ENCODE results near the gene SEZ6L.

SEZ6L gene

GRCh38 chr22:26302726-26303125 lies 133.5 kb downstream of the SEZ6L start:
- DNase-seq, result no peak

- no peak for DNase-seq
These were observed 134.2 kb downstream of the SEZ6L start for GRCh38 chr22:26303475-26303874.

- no peak for DNase-seq
These were observed 135.5 kb downstream of the SEZ6L start for GRCh38 chr22:26304730-26305129.

GRCh38 chr22:26308467-26308866 lies 139.2 kb downstream of the SEZ6L start:
- no peak for DNase-seq

- no peak for DNase-seq
These were observed 141.4 kb downstream of the SEZ6L start for GRCh38 chr22:26310616-26311015.

GRCh38 chr22:26313291-26313690 lies 144.0 kb downstream of the SEZ6L start:
- DNase-seq, result no peak

- no peak for DNase-seq
These were observed 144.9 kb downstream of the SEZ6L start for GRCh38 chr22:26314171-26314570.

GRCh38 chr22:26314656-26315055 lies 145.4 kb downstream of the SEZ6L start:
- DNase-seq, result no peak

GRCh38 chr22:26316732-26317285 lies 147.5 kb downstream of the SEZ6L start:
- no peak for DNase-seq

- no peak for DNase-seq
These were observed 149.7 kb downstream of the SEZ6L start for GRCh38 chr22:26318975-26319374.

- no peak for DNase-seq
These were observed 151.2 kb downstream of the SEZ6L start for GRCh38 chr22:26320447-26320846.

GRCh38 chr22:26321469-26321913 lies 152.2 kb downstream of the SEZ6L start:
- no peak for DNase-seq

- DNase-seq, result no peak
These were observed 153.1 kb downstream of the SEZ6L start for GRCh38 chr22:26322179-26322905.

- DNase-seq, result no peak
These were observed 153.8 kb downstream of the SEZ6L start for GRCh38 chr22:26323013-26323412.

- DNase-seq, result no peak
These were observed 154.9 kb downstream of the SEZ6L start for GRCh38 chr22:26324150-26324549.

- DNase-seq, result no peak
These were observed 156.4 kb downstream of the SEZ6L start for GRCh38 chr22:26325641-26326040.

GRCh38 chr22:26326803-26327202 lies 157.5 kb downstream of the SEZ6L start:
- no peak for DNase-seq

- DNase-seq, result no peak
These were observed 158.0 kb downstream of the SEZ6L start for GRCh38 chr22:26327306-26327705.

GRCh38 chr22:26328221-26328620 lies 159.0 kb downstream of the SEZ6L start:
- no peak for DNase-seq

GRCh38 chr22:26330971-26331625 lies 161.8 kb downstream of the SEZ6L start:
- DNase-seq, result peak; percentile 12

GRCh38 chr22:26333088-26333800 lies 164.0 kb downstream of the SEZ6L start:
- no peak for DNase-seq

- no peak for DNase-seq
These were observed 165.0 kb downstream of the SEZ6L start for GRCh38 chr22:26334232-26334631.

- DNase-seq, result no peak
These were observed 167.5 kb downstream of the SEZ6L start for GRCh38 chr22:26336773-26337172.

GRCh38 chr22:26339755-26340154 lies 170.5 kb downstream of the SEZ6L start:
- DNase-seq, result no peak

Data from MV-4-11 (cell line).